CD14-positive monocyte (primary cell): ENCODE data around the gene FRMPD4. TPM values are rescaled to one million over a fixed set of nuclear protein-coding genes. Genes with fewer than 3 reads are reported as not detected.

Source experiments
- DNase-seq, 3 donors: peaks; one replicate each; pipeline ENCODE4 v3.0.0-alpha.2; 2011 to 2022
- H2AFZ ChIP-seq: 2 replicates; pipeline ENCODE4 v1.6.0; 2012; ENCODE audit warnings: mild to moderate bottlenecking, low read depth, low read length, inconsistent platforms; ENCODE audit not compliant: insufficient read depth, poor library complexity, severe bottlenecking
- H3K27ac ChIP-seq, 2 donors: 1 replicate in 1 of 2; 2 replicates in 1 of 2; pipeline ENCODE4 v1.5.1; 2012 to 2013; ENCODE audit warnings: low read length in 2 of 2, control low read depth in 1 of 2, inconsistent platforms in 1 of 2, low read depth in 1 of 2, mild to moderate bottlenecking in 1 of 2
- H3K27me3 ChIP-seq, 2 donors: one replicate each; pipeline versions ENCODE4 v1.6.0 to v1.6.1; 2011 to 2013; ENCODE audit warnings: low read length in 2 of 2; ENCODE audit not compliant: control insufficient read depth in 2 of 2, insufficient read depth in 2 of 2
- H3K36me3 ChIP-seq, 2 donors: replicated peaks in 1 of 2; 1 replicate in 1 of 2; 2 replicates in 1 of 2; pipeline versions ENCODE4 v1.5.1 to v1.6.1; 2012 to 2013; ENCODE audit warnings: low read length in 2 of 2, control low read depth in 1 of 2, inconsistent platforms in 1 of 2, mild to moderate bottlenecking in 1 of 2; ENCODE audit not compliant: insufficient read depth in 2 of 2, control insufficient read depth in 1 of 2
- H3K4me1 ChIP-seq, 2 donors: 1 replicate in 1 of 2; 2 replicates in 1 of 2; pipeline versions ENCODE4 v1.5.1 to v1.6.1; 2012 to 2013; ENCODE audit warnings: low read length in 2 of 2, control low read depth in 1 of 2, inconsistent platforms in 1 of 2, mild to moderate bottlenecking in 1 of 2, moderate library complexity in 1 of 2; ENCODE audit not compliant: insufficient read depth in 2 of 2, control insufficient read depth in 1 of 2
- H3K4me2 ChIP-seq: replicated peaks from 2 replicates; pipeline ENCODE3; 2012; ENCODE audit warnings: low read length, moderate library complexity, mild to moderate bottlenecking; ENCODE audit not compliant: poor library complexity, severe bottlenecking; ENCODE audit errors: extremely low read depth
- H3K4me3 ChIP-seq, 3 experiments: fragments of 200-600 bp in 1 of 3; sonication (generic) in 1 of 3; replicated peaks in 1 of 3; 1 replicate in 2 of 3; 2 replicates in 1 of 3; pipeline ENCODE4 v1.5.1; 2011 to 2013; ENCODE audit warnings: low read length in 3 of 3, mild to moderate bottlenecking in 3 of 3, control low read depth in 2 of 3, low read depth in 2 of 3, inconsistent platforms in 1 of 3, moderate library complexity in 1 of 3
- H3K79me2 ChIP-seq: 2 replicates; pipeline ENCODE4 v1.6.0; 2012; ENCODE audit warnings: mild to moderate bottlenecking, control low read depth, inconsistent platforms, low read length, moderate library complexity; ENCODE audit not compliant: insufficient read depth
- H3K9ac ChIP-seq: 2 replicates; pipeline ENCODE4 v1.6.0; 2017; ENCODE audit warnings: low read length, mild to moderate bottlenecking; ENCODE audit not compliant: insufficient read depth, poor library complexity, severe bottlenecking
- H3K9me3 ChIP-seq, 2 donors: replicated peaks in 1 of 2; 1 replicate in 1 of 2; 2 replicates in 1 of 2; pipeline versions ENCODE4 v1.5.1 to v1.6.1; 2012 to 2013; ENCODE audit warnings: low read length in 2 of 2, control low read depth in 1 of 2; ENCODE audit not compliant: control insufficient read depth in 1 of 2, insufficient read depth in 1 of 2
- H4K20me1 ChIP-seq: 2 replicates; pipeline ENCODE4 v1.6.0; 2012; ENCODE audit warnings: mild to moderate bottlenecking, low read length, control low read depth, moderate library complexity; ENCODE audit not compliant: insufficient read depth
- H3K27ac Mint-ChIP-seq, 7 donors: one replicate each; pipeline ENCODE4 v1.8.0; 2020; ENCODE audit warnings: mild to moderate bottlenecking in 7 of 7, mixed read lengths in 7 of 7, moderate library complexity in 6 of 7, inconsistent platforms in 2 of 7
- H3K27me3 Mint-ChIP-seq, 3 donors: one replicate each; pipeline ENCODE4 v1.8.0; 2021 to 2022; ENCODE audit warnings: low read depth in 3 of 3, mild to moderate bottlenecking in 3 of 3, mixed read lengths in 3 of 3, moderate library complexity in 3 of 3, inconsistent platforms in 1 of 3
- H3K36me3 Mint-ChIP-seq, 2 donors: one replicate each; pipeline ENCODE4 v1.8.0; 2020; ENCODE audit warnings: mixed read lengths in 2 of 2, inconsistent platforms in 1 of 2, mild to moderate bottlenecking in 1 of 2
- H3K4me1 Mint-ChIP-seq: one replicate; pipeline ENCODE4 v1.8.0; 2020; ENCODE audit warnings: mild to moderate bottlenecking, mixed read lengths
- H3K4me3 Mint-ChIP-seq, 2 donors: one replicate each; pipeline ENCODE4 v1.8.0; 2020; ENCODE audit warnings: mild to moderate bottlenecking in 2 of 2, mixed read lengths in 2 of 2, moderate library complexity in 1 of 2
- H3K9me3 Mint-ChIP-seq, 7 donors: one replicate each; pipeline ENCODE4 v1.8.0; 2020 to 2022; ENCODE audit warnings: mixed read lengths in 7 of 7, mild to moderate bottlenecking in 6 of 7, moderate library complexity in 6 of 7, inconsistent platforms in 2 of 7
- CTCF ChIP-seq: fragments of 200-600 bp; IDR thresholded peaks from one replicate; pipeline ENCODE4 v1.8.0; 2022; ENCODE audit warnings: antibody characterized with exemption, mild to moderate bottlenecking
- WGBS: methylation state at CpG from one replicate; pipeline ENCODE4 v1.1.5; 2013; ENCODE audit warnings: missing lambda C conversion rate; ENCODE audit not compliant: insufficient coverage; 5-methylcytosine and 5-hydroxymethylcytosine counted together
- intact Hi-C, 2 donors: fragments of 100-400 bp; cut with micrococcal nuclease; formaldehyde crosslinking; loops; one replicate each; pipeline versions ENCODE4 v1.15.0 to v1.15.1; 2023
- polyA plus RNA-seq, 3 donors: library from polyadenylated mRNA; depleted of rRNA in 1 of 3; unstranded in 2 of 3; stranded (reverse) in 1 of 3; fragments of 300-500 nt in 2 of 3; fragments of >200 nt in 1 of 3; fragmentation: Illumina TruSeq in 2 of 3; gene quantifications; 1 replicate in 2 of 3; 2 replicates in 1 of 3; pipeline ENCODE4 v1.2.3, GENCODE V29; 2012 to 2021

FRMPD4 gene
- polyA plus RNA-seq, 3 donors = not detected

GRCh38 chrX:12582649-12583048 lies 444.4 kb downstream of the FRMPD4 start:
- TF ChIP-seq CTCF = no peak
- no peaks in the 10 kb centered on the region for H4K20me1 ChIP-seq
- no peaks in the 10 kb centered on the region for H3K36me3 Mint-ChIP-seq
- no peak for DNase-seq
- H3K9me3 ChIP-seq = no peaks in the 10 kb centered on the region
- no peak overlapping the region for H2AFZ ChIP-seq
- whole genome bisulfite sequencing = 83% methylated on average over 4 of the region's 4 CpGs
- H3K36me3 ChIP-seq = no peaks in the 10 kb centered on the region
- no peak overlapping the region for H3K4me3 ChIP-seq
- no peaks in the 10 kb centered on the region for H3K79me2 ChIP-seq
- H3K4me1 ChIP-seq = no peaks in the 10 kb centered on the region
- peaks cover 0 to 5% (median 0%) of the 10 kb centered on the region in 7 donors for H3K9me3 Mint-ChIP-seq
- H3K27me3 Mint-ChIP-seq = peaks cover 0 to 3% (median 2%) of the 10 kb centered on the region in 3 donors
- intact Hi-C loops = no loop called here
- H3K4me3 Mint-ChIP-seq = no peak overlapping the region
- no peak overlapping the region for H3K9ac ChIP-seq
- no peak overlapping the region for H3K27ac Mint-ChIP-seq
- H3K4me2 ChIP-seq = no peak overlapping the region
- H3K27ac ChIP-seq = no peak overlapping the region
- H3K4me1 Mint-ChIP-seq = no peaks in the 10 kb centered on the region
- no peaks in the 10 kb centered on the region for H3K27me3 ChIP-seq

DNA sequence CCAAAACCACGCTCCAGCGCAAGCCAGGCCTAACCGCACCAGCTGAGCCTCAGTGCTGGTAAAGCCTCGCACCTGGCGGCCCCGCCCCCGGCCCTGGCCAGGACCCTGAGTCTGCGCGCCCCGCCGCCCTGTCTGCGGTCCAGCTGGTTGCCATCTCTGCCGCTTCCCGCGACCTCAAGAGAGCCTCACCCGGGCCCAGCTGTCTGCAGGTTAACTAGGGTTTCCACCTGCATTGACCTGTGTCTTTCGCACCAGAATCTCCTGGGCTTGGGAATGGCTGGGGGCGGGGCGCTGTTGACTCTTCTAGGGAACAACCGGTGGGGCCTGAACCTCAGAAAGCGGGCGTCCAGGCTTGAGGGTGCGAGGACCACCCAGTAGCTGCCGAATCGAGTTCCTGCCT lies 445.3 kb downstream of the FRMPD4 start:
- Histone ChIP-seq H4K20me1 (no peaks in the 10 kb centered on the region), H3K27ac (no peak overlapping the region), H3K36me3 (no peaks in the 10 kb centered on the region), H3K4me3 (no peak overlapping the region), H3K79me2 (no peaks in the 10 kb centered on the region), H3K9me3 (no peaks in the 10 kb centered on the region), H3K27me3 (no peaks in the 10 kb centered on the region), H2AFZ (no peak overlapping the region), H3K4me2 (no peak overlapping the region), H3K9ac (no peak overlapping the region), H3K4me1 (no peaks in the 10 kb centered on the region)
- no peak for DNase-seq
- no peaks in the 10 kb centered on the region for H3K4me1 Mint-ChIP-seq
- TF ChIP-seq CTCF = no peak
- H3K9me3 Mint-ChIP-seq = peaks cover 0 to 7% (median 0%) of the 10 kb centered on the region in 7 donors
- no peak overlapping the region for H3K27ac Mint-ChIP-seq
- intact Hi-C loops = no loop called here
- 88% methylated on average over 15 of the region's 25 CpGs for WGBS
- no peaks in the 10 kb centered on the region for H3K36me3 Mint-ChIP-seq
- H3K4me3 Mint-ChIP-seq = no peak overlapping the region
- H3K27me3 Mint-ChIP-seq = peaks cover 0 to 3% (median 2%) of the 10 kb centered on the region in 3 donors
